MM.1S (cell line): Measurements from ENCODE around the gene LEUTX.

Experiments
- DNase-seq: peaks from one replicate; pipeline ENCODE4 v3.0.0-alpha.2; 2015
- H2AFZ ChIP-seq: fragments of 300-600 bp; sonication (generic); 2 replicates; pipeline ENCODE4 v1.6.0; 2016; ENCODE audit warnings: antibody characterized with exemption, low read length
- H3F3A ChIP-seq: fragments of 300-600 bp; sonication (generic); 2 replicates; pipeline ENCODE4 v1.6.1; 2016; ENCODE audit warnings: mild to moderate bottlenecking, antibody characterized with exemption, low read length, moderate library complexity, mixed read lengths; ENCODE audit not compliant: insufficient read depth
- H3K27ac ChIP-seq: fragments of 300-600 bp; sonication (generic); 2 replicates; pipeline ENCODE4 v1.5.1; 2016; ENCODE audit warnings: mild to moderate bottlenecking, low read length
- H3K27me3 ChIP-seq: fragments of 300-600 bp; sonication (generic); replicated peaks from 2 replicates; pipeline ENCODE4 v1.6.0; 2016; ENCODE audit warnings: low read length; ENCODE audit not compliant: insufficient read depth
- H3K36me3 ChIP-seq: fragments of 300-600 bp; sonication (generic); replicated peaks from 2 replicates; pipeline ENCODE4 v1.6.1; 2016; ENCODE audit warnings: mild to moderate bottlenecking, low read length, mixed read lengths; ENCODE audit not compliant: insufficient read depth
- H3K4me1 ChIP-seq: fragments of 300-600 bp; sonication (generic); 2 replicates; pipeline ENCODE4 v1.6.1; 2016; ENCODE audit warnings: low read length, mixed read lengths
- H3K4me2 ChIP-seq: fragments of 300-600 bp; sonication (generic); 2 replicates; pipeline ENCODE4 v1.6.0; 2016; ENCODE audit warnings: low read depth, low read length
- H3K4me3 ChIP-seq: fragments of 300-600 bp; sonication (generic); 2 replicates; pipeline ENCODE4 v1.5.1; 2016; ENCODE audit warnings: low read length, mixed read lengths
- H3K79me2 ChIP-seq: fragments of 300-600 bp; sonication (generic); 2 replicates; pipeline ENCODE4 v1.6.1; 2016; ENCODE audit warnings: mixed run types, low read length, mixed read lengths
- H3K9ac ChIP-seq: fragments of 300-600 bp; sonication (generic); 2 replicates; pipeline ENCODE4 v1.6.1; 2016; ENCODE audit warnings: low read length, mixed read lengths
- H3K9me2 ChIP-seq: fragments of 300-600 bp; sonication (generic); replicated peaks from 2 replicates; pipeline ENCODE4 v1.6.1; 2016; ENCODE audit warnings: mild to moderate bottlenecking, low read length, mixed read lengths; ENCODE audit not compliant: insufficient read depth
- H3K9me3 ChIP-seq: fragments of 300-600 bp; sonication (generic); replicated peaks from 2 replicates; pipeline ENCODE4 v1.6.1; 2016; ENCODE audit warnings: mild to moderate bottlenecking, low read length, mixed read lengths; ENCODE audit not compliant: insufficient read depth
- H4K20me1 ChIP-seq: fragments of 300-600 bp; sonication (generic); 2 replicates; pipeline ENCODE4 v1.6.1; 2016; ENCODE audit warnings: mild to moderate bottlenecking, low read length, moderate library complexity, mixed read lengths; ENCODE audit not compliant: insufficient read depth
- CTCF ChIP-seq: fragments of 300-600 bp; sonication (generic); IDR thresholded peaks from 2 replicates; pipeline ENCODE4 v1.5.1; 2016; ENCODE audit warnings: antibody characterized with exemption, low read length, mixed read lengths
- EZH2 ChIP-seq: fragments of 300-600 bp; sonication (generic); optimal IDR thresholded peaks from 2 replicates; pipeline ENCODE3; 2017; ENCODE audit warnings: low read depth, mild to moderate bottlenecking, antibody characterized with exemption, low read length, mixed read lengths
- EZH2phosphoT487 ChIP-seq: fragments of 300-600 bp; sonication (generic); IDR thresholded peaks from 2 replicates; pipeline ENCODE4 v1.6.1; 2018; ENCODE audit warnings: antibody characterized with exemption, low read length

Gene LEUTX

GRCh38 chr19:39733841-39734240, 44.8 kb upstream of the LEUTX start:
- no peaks in the 10 kb centered on the region for H3K9me2 ChIP-seq
- H3K27ac ChIP-seq = no peak overlapping the region
- H3K36me3 ChIP-seq = no peaks in the 10 kb centered on the region
- H3K79me2 ChIP-seq = no peaks in the 10 kb centered on the region
- H3K4me3 ChIP-seq = no peak overlapping the region
- no peak overlapping the region for H3K9ac ChIP-seq
- no peaks in the 10 kb centered on the region for H3K27me3 ChIP-seq
- H3F3A ChIP-seq = no peaks in the 10 kb centered on the region
- H3K4me1 ChIP-seq = no peaks in the 10 kb centered on the region
- H3K9me3 ChIP-seq = no peaks in the 10 kb centered on the region
- H3K4me2 ChIP-seq = no peak overlapping the region
- no peaks in the 10 kb centered on the region for H4K20me1 ChIP-seq
- TF ChIP-seq EZH2 = no peak
- TF ChIP-seq CTCF = no peak
- TF ChIP-seq EZH2phosphoT487 = no peak
- no peak overlapping the region for H2AFZ ChIP-seq
- DNase-seq = no peak

- Histone ChIP-seq H3F3A (no peaks in the 10 kb centered on the region), H2AFZ (no peak overlapping the region), H3K4me2 (no peak overlapping the region), H3K27me3 (no peaks in the 10 kb centered on the region), H3K79me2 (no peaks in the 10 kb centered on the region), H3K36me3 (no peaks in the 10 kb centered on the region), H3K4me3 (no peak overlapping the region), H4K20me1 (no peaks in the 10 kb centered on the region), H3K4me1 (peaks cover 9% of the 10 kb centered on the region), H3K9ac (no peak overlapping the region), H3K9me3 (no peaks in the 10 kb centered on the region), H3K27ac (no peak overlapping the region), H3K9me2 (no peaks in the 10 kb centered on the region)
- TF ChIP-seq EZH2phosphoT487 = no peak
- TF ChIP-seq CTCF = no peak
- no peak for TF ChIP-seq EZH2
- no peak for DNase-seq
Measured at GRCh38 chr19:39735688-39736087, 43.0 kb upstream of the LEUTX start.

GRCh38 chr19:39736088-39736487, 42.6 kb upstream of the LEUTX start:
- H3K36me3 ChIP-seq = no peaks in the 10 kb centered on the region
- TF ChIP-seq EZH2phosphoT487 = no peak
- no peak for TF ChIP-seq CTCF
- TF ChIP-seq EZH2 = no peak
- H3F3A ChIP-seq = no peaks in the 10 kb centered on the region
- no peak overlapping the region for H3K4me2 ChIP-seq
- peaks cover 9% of the 10 kb centered on the region for H3K4me1 ChIP-seq
- no peaks in the 10 kb centered on the region for H3K27me3 ChIP-seq
- no peaks in the 10 kb centered on the region for H3K9me2 ChIP-seq
- H3K27ac ChIP-seq = no peak overlapping the region
- H3K4me3 ChIP-seq = no peak overlapping the region
- no peaks in the 10 kb centered on the region for H4K20me1 ChIP-seq
- no peak for DNase-seq
- no peak overlapping the region for H3K9ac ChIP-seq
- H3K9me3 ChIP-seq = no peaks in the 10 kb centered on the region
- no peaks in the 10 kb centered on the region for H3K79me2 ChIP-seq
- H2AFZ ChIP-seq = no peak overlapping the region
